Hepatic stellate cell (primary cell): ENCODE results near the gene ARHGAP44.

Experiments used
- DNase-seq: peaks from one replicate; pipeline ENCODE4 v3.0.0; 2011; ENCODE audit warnings: low spot score

ARHGAP44 gene

DNA sequence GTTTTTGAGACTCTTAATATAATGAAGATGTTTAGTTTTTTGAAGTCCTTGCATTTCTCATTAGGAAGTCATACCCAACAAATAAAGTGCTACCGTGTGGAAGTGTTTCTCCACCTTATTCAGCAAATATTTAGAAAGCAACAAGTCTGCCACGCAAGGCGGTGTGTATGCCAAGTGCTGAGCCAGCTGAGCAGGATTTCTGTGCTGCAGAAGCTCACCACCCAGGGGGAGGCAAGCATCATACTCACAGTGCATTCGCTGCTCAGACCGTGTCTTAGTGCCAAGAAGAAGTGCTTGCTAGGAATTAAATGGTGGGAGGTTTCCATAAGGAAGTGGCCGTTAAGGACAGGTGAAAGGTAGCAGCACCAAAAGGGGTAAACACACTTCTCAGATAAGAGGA, 111.2 kb downstream of the ARHGAP44 start:
- DNase-seq, result no peak

- DNase-seq, result no peak
Measured at GRCh38 chr17:12902046-12902445, 112.7 kb downstream of the ARHGAP44 start.

DNA sequence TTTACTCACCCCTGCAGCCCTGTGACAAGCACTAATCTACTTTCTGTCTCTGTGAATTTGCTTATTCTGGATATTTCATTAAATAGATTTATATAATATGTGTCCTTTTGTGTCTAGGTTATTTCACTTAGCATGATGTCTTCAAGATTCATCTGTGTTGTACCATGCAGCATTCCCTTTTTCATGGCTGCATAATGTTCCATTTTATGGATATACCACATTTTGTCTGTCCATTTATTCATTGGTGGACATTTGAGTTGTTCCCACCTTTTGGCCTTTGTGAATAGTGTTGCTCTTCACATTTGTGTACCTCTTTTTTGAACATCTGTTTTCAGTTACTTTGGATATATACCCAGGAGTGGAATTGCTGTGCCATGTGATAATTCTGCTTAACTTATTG, 118.2 kb downstream of the ARHGAP44 start:
- no peak for DNase-seq

GRCh38 chr17:12909046-12909445, 119.7 kb downstream of the ARHGAP44 start:
- no peak for DNase-seq

GRCh38 chr17:12909511-12909910, 120.2 kb downstream of the ARHGAP44 start:
- no peak for DNase-seq

DNA sequence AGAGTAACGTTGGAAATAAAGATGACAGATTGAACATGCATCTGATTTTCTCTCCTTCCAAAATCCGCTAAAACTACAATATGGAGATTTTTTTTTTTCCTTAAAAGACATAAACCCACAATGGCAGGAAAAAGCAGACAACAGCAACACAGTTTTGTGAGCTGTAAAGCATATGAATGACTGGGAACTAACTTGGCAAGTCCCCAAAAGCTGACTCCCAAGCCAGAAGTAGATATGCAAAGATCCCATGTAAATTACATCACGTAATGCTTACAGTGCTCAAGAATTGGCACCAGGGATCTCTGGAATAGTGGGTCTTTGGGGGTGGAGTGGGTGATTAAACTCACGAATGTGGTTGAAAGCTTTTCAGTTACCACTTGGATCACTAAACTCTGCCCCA, 121.9 kb downstream of the ARHGAP44 start:
- DNase-seq, result no peak

- DNase-seq, result no peak
Measured at GRCh38 chr17:12917399-12917798, 128.1 kb downstream of the ARHGAP44 start.

GRCh38 chr17:12918142-12918541, 128.8 kb downstream of the ARHGAP44 start:
- DNase-seq, result no peak

- no peak for DNase-seq
Measured at GRCh38 chr17:12922120-12922519, 132.8 kb downstream of the ARHGAP44 start.

DNA sequence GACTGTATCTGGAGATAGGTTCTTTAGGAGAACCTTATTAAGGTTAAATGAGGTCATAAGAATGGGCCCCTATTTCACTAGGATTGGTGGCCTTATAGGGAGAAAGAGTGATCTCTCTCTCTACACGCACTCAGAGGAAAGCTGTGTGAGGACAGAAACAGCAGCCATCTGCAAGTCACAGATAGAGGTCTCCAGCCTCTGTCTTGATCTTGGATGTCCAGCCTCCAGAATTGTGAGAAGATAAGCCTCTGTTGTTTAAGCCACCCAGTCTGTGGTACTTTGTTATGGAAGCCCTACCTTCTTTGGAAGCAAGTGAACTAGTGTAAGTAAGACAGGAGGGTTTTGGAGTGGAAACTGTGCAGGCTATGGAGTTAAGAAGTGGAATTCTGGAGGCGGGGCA, 135.3 kb downstream of the ARHGAP44 start:
- DNase-seq, result no peak

- no peak for DNase-seq
Measured at GRCh38 chr17:12927001-12927400, 137.7 kb downstream of the ARHGAP44 start.

- DNase-seq, result no peak
Measured at GRCh38 chr17:12927541-12928425, 138.5 kb downstream of the ARHGAP44 start.

- DNase-seq, result no peak
Measured at GRCh38 chr17:12928736-12929135, 139.4 kb downstream of the ARHGAP44 start.

GRCh38 chr17:12936501-12936900, 147.2 kb downstream of the ARHGAP44 start:
- DNase-seq, result no peak

DNA sequence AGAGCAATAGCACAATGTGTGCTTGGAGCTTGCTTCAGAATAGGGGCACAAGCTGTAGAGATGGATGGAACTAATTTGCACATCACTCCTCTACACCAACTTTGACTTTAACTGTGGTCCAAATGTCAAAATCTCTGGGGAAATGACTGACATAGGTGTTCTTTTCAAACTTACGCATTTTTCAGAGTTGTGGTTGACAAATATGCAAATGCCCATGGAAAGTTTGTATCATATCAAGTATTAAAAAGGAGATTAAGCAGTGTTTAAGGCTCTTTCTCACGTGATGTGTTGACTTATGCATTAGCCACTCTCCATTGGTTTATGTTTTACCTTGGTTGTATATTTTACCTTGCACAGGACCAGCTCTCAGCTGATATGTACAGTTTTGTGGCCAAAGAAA, 151.4 kb downstream of the ARHGAP44 start:
- no peak for DNase-seq

GRCh38 chr17:12947047-12947446, 157.7 kb downstream of the ARHGAP44 start:
- DNase-seq, result no peak

DNA sequence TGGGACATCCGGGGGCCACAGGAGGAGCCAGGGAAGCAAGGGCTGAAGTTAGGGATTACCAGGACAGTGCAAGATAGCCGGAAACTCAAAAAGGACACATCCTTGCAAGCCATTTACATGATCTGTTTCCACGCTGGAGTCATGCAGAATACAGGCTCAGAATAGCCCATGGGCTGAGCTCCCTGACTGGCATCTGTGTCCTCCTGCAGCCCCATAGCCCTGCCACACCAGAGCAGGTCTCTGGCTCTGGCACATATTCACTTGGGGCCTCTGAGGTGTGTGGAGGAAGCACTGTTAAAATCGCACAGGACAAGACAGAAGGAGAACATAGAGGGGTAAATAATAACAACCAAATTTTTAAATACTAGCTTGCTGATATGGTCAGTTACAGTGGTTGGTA, 162.7 kb downstream of the ARHGAP44 start:
- DNase-seq, result no peak

DNA sequence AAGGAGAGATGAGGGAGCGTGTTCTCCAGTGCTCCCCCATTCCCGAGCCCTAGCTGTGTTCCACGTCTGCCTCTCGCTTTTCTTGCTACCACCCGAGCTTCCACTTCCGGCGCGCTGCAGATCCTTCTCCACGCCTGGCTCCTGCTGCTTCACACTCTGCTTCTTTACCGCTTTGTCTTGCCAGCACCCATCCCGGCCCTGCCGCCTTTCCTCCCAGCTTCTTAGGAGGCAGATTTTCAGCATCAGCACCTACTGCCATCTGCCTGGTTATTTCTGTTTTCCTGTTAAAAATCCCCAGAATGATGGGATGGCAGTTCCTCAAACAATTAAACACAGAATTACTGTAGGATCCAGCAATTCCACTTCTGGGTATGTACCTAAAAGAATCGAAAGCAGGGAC, 163.9 kb downstream of the ARHGAP44 start:
- DNase-seq, result no peak

GRCh38 chr17:12955521-12955920, 166.2 kb downstream of the ARHGAP44 start:
- no peak for DNase-seq

GRCh38 chr17:12958786-12959185, 169.5 kb downstream of the ARHGAP44 start:
- no peak for DNase-seq

DNA sequence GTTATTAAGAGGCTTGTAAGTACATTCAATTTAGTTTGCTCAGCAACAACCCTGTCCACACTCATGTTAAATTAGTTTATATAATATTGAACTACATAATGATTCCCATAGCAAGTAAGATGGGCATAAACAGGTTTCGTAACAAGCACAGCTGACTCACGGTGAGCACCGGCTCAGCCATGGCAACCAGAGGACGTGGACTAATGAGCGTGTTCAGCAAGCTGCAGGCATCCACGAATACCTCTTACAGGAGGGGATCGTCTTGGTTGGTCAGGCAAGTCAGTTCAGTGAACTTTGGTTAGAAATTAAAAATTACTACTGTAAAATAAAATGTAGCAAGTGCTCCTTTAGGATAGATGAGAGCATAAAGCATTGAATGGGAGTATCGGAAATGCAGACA, 170.1 kb downstream of the ARHGAP44 start:
- no peak for DNase-seq

- no peak for DNase-seq
Measured at GRCh38 chr17:12961655-12962054, 172.4 kb downstream of the ARHGAP44 start.

DNA sequence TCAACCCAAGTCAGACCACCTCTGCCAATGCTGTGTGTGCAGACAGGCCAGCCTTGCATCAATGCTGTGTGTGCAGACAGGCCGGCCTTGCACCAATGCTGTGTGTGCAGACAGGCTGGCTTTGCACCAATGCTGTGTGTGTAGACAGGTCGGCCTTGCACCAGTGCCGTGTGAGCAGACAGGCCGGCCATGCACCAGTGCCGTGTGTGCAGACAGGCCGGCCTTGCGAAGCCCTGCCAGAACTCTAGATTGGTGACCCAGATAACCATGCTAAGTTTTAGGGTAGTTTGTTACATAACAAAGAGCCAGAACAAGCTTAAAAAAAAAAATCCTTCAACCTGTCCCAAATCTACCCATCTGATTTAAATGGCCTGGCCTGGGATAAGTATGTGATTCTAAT, 174.2 kb downstream of the ARHGAP44 start:
- no peak for DNase-seq

DNA sequence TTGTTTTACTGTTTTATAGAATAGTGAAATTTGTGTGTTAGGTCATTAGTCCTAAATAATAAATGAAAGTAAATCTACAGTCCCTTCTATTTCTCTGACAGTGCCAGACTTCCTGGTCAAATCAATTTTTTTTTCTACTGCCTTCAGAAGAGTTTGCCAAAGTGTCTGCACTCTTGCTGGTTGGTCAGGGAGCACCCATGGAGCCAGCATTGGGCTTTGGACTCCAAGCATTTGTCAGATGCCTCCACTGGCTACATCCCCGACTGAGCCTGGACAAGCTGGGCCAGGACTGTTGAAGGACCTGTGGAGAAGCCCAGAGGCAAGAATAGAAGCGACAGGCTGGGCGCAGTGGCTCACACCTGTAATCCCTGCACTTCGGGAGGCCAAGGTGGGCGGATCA, 174.9 kb downstream of the ARHGAP44 start:
- DNase-seq, result no peak
